ENCODE measurements around the gene DUSP16. TPM values are rescaled to one million over a fixed set of nuclear protein-coding genes. Genes with fewer than 3 reads are reported as not detected.

DUSP16 gene
- total and polyA plus RNA-seq, 2 of the 8 experiments (the other 6 are each of a cell fraction or from before 2014, with no cell fraction given), result 31.6 to 55.9 TPM

GRCh38 chr12:12611512-12612306 lies 49.0 kb upstream of the DUSP16 start, which contains the start of gene CREBL2 (continued):
- TF ChIP-seq, protein P1, sequence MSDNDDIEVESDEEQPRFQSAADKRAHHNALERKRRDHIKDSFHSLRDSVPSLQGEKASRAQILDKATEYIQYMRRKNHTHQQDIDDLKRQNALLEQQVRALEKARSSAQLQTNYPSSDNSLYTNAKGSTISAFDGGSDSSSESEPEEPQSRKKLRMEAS (IDR thresholded peaks at IDR 0.05), result peak; percentile 19; the same call in 1 of the 2 replicates
- TF ChIP-seq JUND (IDR thresholded peaks at IDR 0.05; ENCODE audit: low read length) (no peak), RXRA (IDR thresholded peaks at IDR 0.05; ENCODE audit: insufficient read depth, low read depth, low read length) (no peak), CTCF (IDR thresholded peaks at IDR 0.05; ENCODE audit: control extremely low read depth in 1 of 3, insufficient read depth in 1 of 3, low read depth in 1 of 3, low read length in 3 of 3) (no peak), CHD1 (IDR thresholded peaks at IDR 0.05; ENCODE audit: low read depth, low read length) (no peak), EGR1 (IDR thresholded peaks at IDR 0.05; ENCODE audit: borderline replicate concordance, low read depth, low read length) (peak; percentile 64; the same call in 1 of the 2 replicates), CREB1 (IDR thresholded peaks at IDR 0.05) (peak; percentile 66), POU5F1 (IDR thresholded peaks at IDR 0.05; ENCODE audit: low read depth, low read length) (no peak), KDM1A (IDR thresholded peaks at IDR 0.05; ENCODE audit: borderline replicate concordance, low read length) (no peak), CEBPB (IDR thresholded peaks at IDR 0.05; ENCODE audit: low read depth, low read length) (no peak; the same call in 1 of the 2 replicates), SRF (IDR thresholded peaks at IDR 0.05; ENCODE audit: low read depth, low read length) (no peak), GABPA (IDR thresholded peaks at IDR 0.05; ENCODE audit: borderline replicate concordance, insufficient read depth, low read length) (no peak), ASH2L (IDR thresholded peaks at IDR 0.05; ENCODE audit: low read length) (peak; percentile 91), EZH2 (IDR thresholded peaks at IDR 0.05; ENCODE audit: low read depth, low read length, severe bottlenecking) (no peak), CBX5 (IDR thresholded peaks at IDR 0.05; ENCODE audit: low read depth, low read length) (no peak), RBBP5 (IDR thresholded peaks at IDR 0.05; ENCODE audit: borderline replicate concordance, low read depth, low read length) (peak; percentile 37), NANOG (IDR thresholded peaks at IDR 0.05; ENCODE audit: insufficient read depth, low read depth, low read length, poor library complexity, severe bottlenecking) (peak; percentile 36), BRCA1 (IDR thresholded peaks at IDR 0.05; ENCODE audit: low read depth, low read length) (no peak), SP2 (IDR thresholded peaks at IDR 0.05; ENCODE audit: low read length) (no peak)
- TF ChIP-seq, protein P2, sequence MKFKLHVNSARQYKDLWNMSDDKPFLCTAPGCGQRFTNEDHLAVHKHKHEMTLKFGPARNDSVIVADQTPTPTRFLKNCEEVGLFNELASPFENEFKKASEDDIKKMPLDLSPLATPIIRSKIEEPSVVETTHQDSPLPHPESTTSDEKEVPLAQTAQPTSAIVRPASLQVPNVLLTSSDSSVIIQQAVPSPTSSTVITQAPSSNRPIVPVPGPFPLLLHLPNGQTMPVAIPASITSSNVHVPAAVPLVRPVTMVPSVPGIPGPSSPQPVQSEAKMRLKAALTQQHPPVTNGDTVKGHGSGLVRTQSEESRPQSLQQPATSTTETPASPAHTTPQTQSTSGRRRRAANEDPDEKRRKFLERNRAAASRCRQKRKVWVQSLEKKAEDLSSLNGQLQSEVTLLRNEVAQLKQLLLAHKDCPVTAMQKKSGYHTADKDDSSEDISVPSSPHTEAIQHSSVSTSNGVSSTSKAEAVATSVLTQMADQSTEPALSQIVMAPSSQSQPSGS (IDR thresholded peaks at IDR 0.05; ENCODE audit: low read length), result no peak
